HepG2 (cell line): Measurements from ENCODE around the gene C20orf204. TPM values are rescaled to one million over a fixed set of nuclear protein-coding genes. Genes with fewer than 3 reads are reported as not detected.

Experiments
- CREBL2 ChIP-seq: sonication (generic); formaldehyde crosslinking; IDR thresholded peaks from 2 replicates; pipeline ENCODE4 v1.8.1; 2023; ENCODE audit warnings: missing genetic modification reagents, mild to moderate bottlenecking, borderline replicate concordance
- EEA1 ChIP-seq: sonication (generic); formaldehyde crosslinking; IDR thresholded peaks from 2 replicates; pipeline ENCODE4 v1.5.1; 2020; ENCODE audit warnings: mild to moderate bottlenecking, missing genetic modification reagents, borderline replicate concordance
- KLF11 ChIP-seq: IDR thresholded peaks from 2 replicates; pipeline ENCODE4 v1.6.1; 2016; ENCODE audit warnings: missing compliant biosample characterization
- MTF2 ChIP-seq: sonication (generic); formaldehyde crosslinking; IDR thresholded peaks from 2 replicates; pipeline ENCODE4 v1.5.0; 2020; ENCODE audit warnings: missing genetic modification reagents, borderline replicate concordance
- NONO ChIP-seq, 2 experiments: fragments of 450-650 bp in 1 of 2; sonication (generic) in 1 of 2; formaldehyde crosslinking in 1 of 2; IDR thresholded peaks in 1 of 2; conservative IDR thresholded peaks in 1 of 2; 2 replicates each; pipeline versions ENCODE4 v1.6.1 to v1.8.0; 2017 to 2022; ENCODE audit warnings: mild to moderate bottlenecking in 1 of 2, missing genetic modification reagents in 1 of 2, moderate library complexity in 1 of 2
- RFX3 ChIP-seq: IDR thresholded peaks from 2 replicates; pipeline ENCODE4 v1.6.1; 2016; ENCODE audit warnings: missing biosample characterization, missing genetic modification reagents
- RFXAP ChIP-seq: sonication (generic); formaldehyde crosslinking; IDR thresholded peaks from 2 replicates; pipeline ENCODE4 v1.4.0; 2020; ENCODE audit warnings: missing genetic modification reagents, borderline replicate concordance
- YEATS2 ChIP-seq: sonication (generic); formaldehyde crosslinking; IDR thresholded peaks from 2 replicates; pipeline ENCODE4 v1.4.0; 2020; ENCODE audit warnings: missing genetic modification reagents, borderline replicate concordance
- ZNF143 ChIP-seq: sonication (generic); formaldehyde crosslinking; IDR thresholded peaks from 2 replicates; pipeline ENCODE4 v1.4.0; 2020; ENCODE audit warnings: missing genetic modification reagents
- ZNF264 ChIP-seq: sonication (generic); formaldehyde crosslinking; IDR thresholded peaks from 2 replicates; pipeline ENCODE4 v1.4.0; 2020; ENCODE audit warnings: missing genetic modification reagents
- ZNF530 ChIP-seq: sonication (generic); formaldehyde crosslinking; IDR thresholded peaks from 2 replicates; pipeline ENCODE4 v1.5.0; 2020; ENCODE audit warnings: low read depth, mild to moderate bottlenecking, missing genetic modification reagents
- ZNF543 ChIP-seq: sonication (generic); formaldehyde crosslinking; IDR thresholded peaks from 2 replicates; pipeline ENCODE4 v1.4.0; 2020; ENCODE audit warnings: mild to moderate bottlenecking, missing genetic modification reagents
- ZNF547 ChIP-seq: sonication (generic); formaldehyde crosslinking; IDR thresholded peaks from 2 replicates; pipeline ENCODE4 v1.5.1; 2020; ENCODE audit warnings: mild to moderate bottlenecking, missing genetic modification reagents
- ZNF567 ChIP-seq: sonication (generic); formaldehyde crosslinking; IDR thresholded peaks from 2 replicates; pipeline ENCODE4 v1.8.1; 2023; ENCODE audit warnings: mild to moderate bottlenecking, missing genetic modification reagents, borderline replicate concordance
- ZNF580 ChIP-seq: IDR thresholded peaks from 2 replicates; pipeline ENCODE4 v1.6.1; 2016; ENCODE audit warnings: low read depth, borderline replicate concordance
- ZNF607 ChIP-seq: sonication (generic); formaldehyde crosslinking; IDR thresholded peaks from 2 replicates; pipeline ENCODE4 v1.5.1; 2020; ENCODE audit warnings: missing genetic modification reagents, mild to moderate bottlenecking, borderline replicate concordance
- ZNF709 ChIP-seq: sonication (generic); formaldehyde crosslinking; IDR thresholded peaks from 2 replicates; pipeline ENCODE4 v1.5.0; 2020; ENCODE audit warnings: mild to moderate bottlenecking, missing genetic modification reagents
- ZNF747 ChIP-seq: sonication (generic); formaldehyde crosslinking; IDR thresholded peaks from 2 replicates; pipeline ENCODE4 v1.8.1; 2023; ENCODE audit warnings: missing genetic modification reagents, mild to moderate bottlenecking, borderline replicate concordance
- ZSCAN21 ChIP-seq: sonication (generic); formaldehyde crosslinking; IDR thresholded peaks from 2 replicates; pipeline ENCODE4 v1.8.0; 2022; ENCODE audit warnings: mild to moderate bottlenecking, missing genetic modification reagents, moderate library complexity, borderline replicate concordance
- polyA plus RNA-seq, 8 experiments: library from polyadenylated mRNA; depleted of rRNA in 3 of 8; stranded (reverse) in 7 of 8; unstranded in 1 of 8; fragments of >200 nt; fragmentation: Illumina TruSeq in 4 of 8; extraction: Trizol in 4 of 8; gene quantifications; 2 replicates each; pipeline versions ENCODE4 v1.2.1 to v1.2.3, GENCODE V29; 2011 to 2016; ENCODE audit warnings: low read depth in 4 of 8, missing spikeins in 1 of 8, mixed read lengths in 1 of 8; ENCODE audit not compliant: insufficient read depth in 1 of 8
- total RNA-seq, 5 experiments: library from RNA; depleted of rRNA; stranded (reverse); fragments of >200 nt; fragmentation: Illumina TruSeq; extraction: Trizol; gene quantifications; 2 replicates each; pipeline ENCODE4 v1.2.3, GENCODE V29; 2016; ENCODE audit warnings: low read depth in 1 of 5
- TF ChIP-seq, protein P1 (sequence below): sonication (generic); formaldehyde crosslinking; IDR thresholded peaks from 2 replicates; pipeline ENCODE4 v1.4.0; 2020; ENCODE audit warnings: missing genetic modification reagents, borderline replicate concordance
- TF ChIP-seq, protein P2 (sequence below): sonication (generic); formaldehyde crosslinking; IDR thresholded peaks from 2 replicates; pipeline ENCODE4 v1.4.0; 2020; ENCODE audit warnings: mild to moderate bottlenecking, missing genetic modification reagents
- TF ChIP-seq, protein P3 (sequence below): sonication (generic); formaldehyde crosslinking; conservative IDR thresholded peaks from 2 replicates; pipeline ENCODE4 v1.4.0; 2020; ENCODE audit warnings: missing genetic modification reagents

Gene C20orf204
- total and polyA plus RNA-seq, 2 of the 13 experiments (the other 11 are each of a cell fraction or from before 2014, with no cell fraction given), result 22.1 to 80.0 TPM

GRCh38 chr20:64065062-64065973, 29.3 kb downstream of the C20orf204 start (continued):
- TF ChIP-seq ZNF567 (CRISPR knock-in tag), result no peak; the same call in 1 of the 2 replicates
- peak; percentile 91 for TF ChIP-seq ZNF547 (CRISPR knock-in tag)
- peak; percentile 88 for TF ChIP-seq ZNF543 (CRISPR knock-in tag)
- TF ChIP-seq, protein P1, sequence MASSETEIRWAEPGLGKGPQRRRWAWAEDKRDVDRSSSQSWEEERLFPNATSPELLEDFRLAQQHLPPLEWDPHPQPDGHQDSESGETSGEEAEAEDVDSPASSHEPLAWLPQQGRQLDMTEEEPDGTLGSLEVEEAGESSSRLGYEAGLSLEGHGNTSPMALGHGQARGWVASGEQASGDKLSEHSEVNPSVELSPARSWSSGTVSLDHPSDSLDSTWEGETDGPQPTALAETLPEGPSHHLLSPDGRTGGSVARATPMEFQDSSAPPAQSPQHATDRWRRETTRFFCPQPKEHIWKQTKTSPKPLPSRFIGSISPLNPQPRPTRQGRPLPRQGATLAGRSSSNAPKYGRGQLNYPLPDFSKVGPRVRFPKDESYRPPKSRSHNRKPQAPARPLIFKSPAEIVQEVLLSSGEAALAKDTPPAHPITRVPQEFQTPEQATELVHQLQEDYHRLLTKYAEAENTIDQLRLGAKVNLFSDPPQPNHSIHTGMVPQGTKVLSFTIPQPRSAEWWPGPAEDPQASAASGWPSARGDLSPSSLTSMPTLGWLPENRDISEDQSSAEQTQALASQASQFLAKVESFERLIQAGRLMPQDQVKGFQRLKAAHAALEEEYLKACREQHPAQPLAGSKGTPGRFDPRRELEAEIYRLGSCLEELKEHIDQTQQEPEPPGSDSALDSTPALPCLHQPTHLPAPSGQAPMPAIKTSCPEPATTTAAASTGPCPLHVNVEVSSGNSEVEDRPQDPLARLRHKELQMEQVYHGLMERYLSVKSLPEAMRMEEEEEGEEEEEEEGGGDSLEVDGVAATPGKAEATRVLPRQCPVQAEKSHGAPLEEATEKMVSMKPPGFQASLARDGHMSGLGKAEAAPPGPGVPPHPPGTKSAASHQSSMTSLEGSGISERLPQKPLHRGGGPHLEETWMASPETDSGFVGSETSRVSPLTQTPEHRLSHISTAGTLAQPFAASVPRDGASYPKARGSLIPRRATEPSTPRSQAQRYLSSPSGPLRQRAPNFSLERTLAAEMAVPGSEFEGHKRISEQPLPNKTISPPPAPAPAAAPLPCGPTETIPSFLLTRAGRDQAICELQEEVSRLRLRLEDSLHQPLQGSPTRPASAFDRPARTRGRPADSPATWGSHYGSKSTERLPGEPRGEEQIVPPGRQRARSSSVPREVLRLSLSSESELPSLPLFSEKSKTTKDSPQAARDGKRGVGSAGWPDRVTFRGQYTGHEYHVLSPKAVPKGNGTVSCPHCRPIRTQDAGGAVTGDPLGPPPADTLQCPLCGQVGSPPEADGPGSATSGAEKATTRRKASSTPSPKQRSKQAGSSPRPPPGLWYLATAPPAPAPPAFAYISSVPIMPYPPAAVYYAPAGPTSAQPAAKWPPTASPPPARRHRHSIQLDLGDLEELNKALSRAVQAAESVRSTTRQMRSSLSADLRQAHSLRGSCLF, result no peak
- TF ChIP-seq ZNF607 (CRISPR knock-in tag), result peak; percentile 63
- TF ChIP-seq EEA1 (CRISPR knock-in tag), result peak; percentile 87
- TF ChIP-seq ZNF264 (CRISPR knock-in tag), result no peak; the same call in 1 of the 2 replicates
- TF ChIP-seq MTF2 (CRISPR knock-in tag), result no peak
- TF ChIP-seq ZNF580 (CRISPR knock-in tag), result no peak
- TF ChIP-seq CREBL2 (CRISPR knock-in tag), result peak; percentile 73; the same call in 1 of the 2 replicates
- TF ChIP-seq ZNF709, result no peak; the same call in 1 of the 2 replicates
- TF ChIP-seq, protein P2, sequence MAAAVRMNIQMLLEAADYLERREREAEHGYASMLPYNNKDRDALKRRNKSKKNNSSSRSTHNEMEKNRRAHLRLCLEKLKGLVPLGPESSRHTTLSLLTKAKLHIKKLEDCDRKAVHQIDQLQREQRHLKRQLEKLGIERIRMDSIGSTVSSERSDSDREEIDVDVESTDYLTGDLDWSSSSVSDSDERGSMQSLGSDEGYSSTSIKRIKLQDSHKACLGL, result peak; percentile 71; the same call in 1 of the 2 replicates
- peak; percentile 67; the same call in 1 of the 2 replicates for TF ChIP-seq ZSCAN21 (CRISPR knock-in tag)
- TF ChIP-seq ZNF747 (CRISPR knock-in tag), result peak; percentile 65
- TF ChIP-seq ZNF143 (CRISPR knock-in tag), result no peak; the same call in 1 of the 2 replicates
- peak; percentile 69 for TF ChIP-seq RFXAP (CRISPR knock-in tag)
- TF ChIP-seq NONO (IDR thresholded peaks at IDR 0.05), result no peak
- TF ChIP-seq NONO (CRISPR knock-in tag; conservative IDR thresholded peaks at IDR 0.05), result peak; percentile 99
- no peak for TF ChIP-seq ZNF530
- peak; percentile 86; the same call in 1 of the 2 replicates for TF ChIP-seq KLF11 (CRISPR knock-in tag)
- TF ChIP-seq, protein P3, sequence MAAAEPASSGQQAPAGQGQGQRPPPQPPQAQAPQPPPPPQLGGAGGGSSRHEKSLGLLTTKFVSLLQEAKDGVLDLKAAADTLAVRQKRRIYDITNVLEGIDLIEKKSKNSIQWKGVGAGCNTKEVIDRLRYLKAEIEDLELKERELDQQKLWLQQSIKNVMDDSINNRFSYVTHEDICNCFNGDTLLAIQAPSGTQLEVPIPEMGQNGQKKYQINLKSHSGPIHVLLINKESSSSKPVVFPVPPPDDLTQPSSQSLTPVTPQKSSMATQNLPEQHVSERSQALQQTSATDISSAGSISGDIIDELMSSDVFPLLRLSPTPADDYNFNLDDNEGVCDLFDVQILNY (CRISPR knock-in tag), result 0 out of 2 replicates have a peak, but pooled peaks have one; percentile 37
- TF ChIP-seq YEATS2, result peak; percentile 27; the same call in 1 of the 2 replicates
- no peak for TF ChIP-seq RFX3 (CRISPR knock-in tag)
